ENCODE results near the gene NFIC.
"Not testable (repeated sequence)": the region's sequence is repeated elsewhere in the genome, so short reads cannot be mapped to it uniquely, and the experiment has no call there.

NFIC gene

GRCh38 chr19:3452171-3452941 is 86.0 kb downstream of the NFIC start:
- no peak overlapping the region for H3K9ac ChIP-seq (ENCODE audit: low read length)
- no peak overlapping the region for H3K27ac ChIP-seq (ENCODE audit: low read depth, low read length)
- no peak overlapping the region for H3K4me3 ChIP-seq (ENCODE audit: low read depth, low read length)
- peaks cover under 1% of the 10 kb centered on the region for H3K27me3 ChIP-seq (ENCODE audit: control insufficient read depth, insufficient read depth, low read length)
- H3K9me3 ChIP-seq (ENCODE audit: control insufficient read depth, insufficient read depth, low read depth, low read length) = no peaks in the 10 kb centered on the region
- H3K4me1 ChIP-seq (ENCODE audit: control insufficient read depth, insufficient read depth, low read length) = peaks cover 5% of the 10 kb centered on the region; the same call in 1 of the 2 replicates
- H3K36me3 ChIP-seq (ENCODE audit: control insufficient read depth, insufficient read depth, low read length) = no peaks in the 10 kb centered on the region

- peaks cover 10% of the 10 kb centered on the region for H3K4me1 ChIP-seq (ENCODE audit: control insufficient read depth, insufficient read depth, low read length)
- H3K9me3 ChIP-seq (ENCODE audit: control insufficient read depth, insufficient read depth, low read depth, low read length); H3K9ac ChIP-seq (ENCODE audit: low read length); H3K36me3 ChIP-seq (ENCODE audit: control insufficient read depth, insufficient read depth, low read length); H3K4me3 ChIP-seq (ENCODE audit: low read depth, low read length); H3K27me3 ChIP-seq (ENCODE audit: control insufficient read depth, insufficient read depth, low read length); H3K27ac ChIP-seq (ENCODE audit: low read depth, low read length): not testable (repeated sequence)
Observed at GRCh38 chr19:3452942-3453214, 86.5 kb downstream of the NFIC start.

- no peak overlapping the region for H3K4me3 ChIP-seq (ENCODE audit: low read depth, low read length)
- no peak overlapping the region for H3K9ac ChIP-seq (ENCODE audit: low read length)
- H3K9me3 ChIP-seq (ENCODE audit: control insufficient read depth, insufficient read depth, low read depth, low read length) = no peaks in the 10 kb centered on the region
- no peak overlapping the region for H3K27ac ChIP-seq (ENCODE audit: low read depth, low read length)
- H3K36me3 ChIP-seq (ENCODE audit: control insufficient read depth, insufficient read depth, low read length) = no peaks in the 10 kb centered on the region
- peaks cover 20% of the 10 kb centered on the region for H3K4me1 ChIP-seq (ENCODE audit: control insufficient read depth, insufficient read depth, low read length)
- peaks cover 14% of the 10 kb centered on the region for H3K27me3 ChIP-seq (ENCODE audit: control insufficient read depth, insufficient read depth, low read length)
Observed at GRCh38 chr19:3453840-3454239, 87.5 kb downstream of the NFIC start.

GRCh38 chr19:3454656-3455392 is 88.4 kb downstream of the NFIC start:
- Histone ChIP-seq H3K4me1 (ENCODE audit: control insufficient read depth, insufficient read depth, low read length) (peaks cover 30% of the 10 kb centered on the region), H3K27ac (ENCODE audit: low read depth, low read length) (no peak overlapping the region), H3K4me3 (ENCODE audit: low read depth, low read length) (no peak overlapping the region), H3K9ac (ENCODE audit: low read length) (no peak overlapping the region), H3K9me3 (ENCODE audit: control insufficient read depth, insufficient read depth, low read depth, low read length) (no peaks in the 10 kb centered on the region), H3K36me3 (ENCODE audit: control insufficient read depth, insufficient read depth, low read length) (no peaks in the 10 kb centered on the region), H3K27me3 (ENCODE audit: control insufficient read depth, insufficient read depth, low read length) (peaks cover 23% of the 10 kb centered on the region)

- peaks cover 32% of the 10 kb centered on the region for H3K4me1 ChIP-seq (ENCODE audit: control insufficient read depth, insufficient read depth, low read length)
- no peak overlapping the region for H3K9ac ChIP-seq (ENCODE audit: low read length)
- no peaks in the 10 kb centered on the region for H3K9me3 ChIP-seq (ENCODE audit: control insufficient read depth, insufficient read depth, low read depth, low read length)
- H3K4me3 ChIP-seq (ENCODE audit: low read depth, low read length) = no peak overlapping the region
- H3K27me3 ChIP-seq (ENCODE audit: control insufficient read depth, insufficient read depth, low read length) = peaks cover 29% of the 10 kb centered on the region
- no peak overlapping the region for H3K27ac ChIP-seq (ENCODE audit: low read depth, low read length)
- H3K36me3 ChIP-seq (ENCODE audit: control insufficient read depth, insufficient read depth, low read length) = no peaks in the 10 kb centered on the region
Observed at GRCh38 chr19:3455393-3455955, 89.1 kb downstream of the NFIC start.

GRCh38 chr19:3455960-3456601 is 89.7 kb downstream of the NFIC start:
- no peaks in the 10 kb centered on the region for H3K36me3 ChIP-seq (ENCODE audit: control insufficient read depth, insufficient read depth, low read length)
- no peak overlapping the region for H3K9ac ChIP-seq (ENCODE audit: low read length)
- no peak overlapping the region for H3K4me3 ChIP-seq (ENCODE audit: low read depth, low read length)
- no peaks in the 10 kb centered on the region for H3K9me3 ChIP-seq (ENCODE audit: control insufficient read depth, insufficient read depth, low read depth, low read length)
- H3K27me3 ChIP-seq (ENCODE audit: control insufficient read depth, insufficient read depth, low read length) = peaks cover 34% of the 10 kb centered on the region
- no peak overlapping the region for H3K27ac ChIP-seq (ENCODE audit: low read depth, low read length)
- peaks cover 32% of the 10 kb centered on the region for H3K4me1 ChIP-seq (ENCODE audit: control insufficient read depth, insufficient read depth, low read length)

- H3K9ac ChIP-seq (ENCODE audit: low read length) = no peak overlapping the region
- H3K9me3 ChIP-seq (ENCODE audit: control insufficient read depth, insufficient read depth, low read depth, low read length) = no peaks in the 10 kb centered on the region
- H3K4me1 ChIP-seq (ENCODE audit: control insufficient read depth, insufficient read depth, low read length) = peaks cover 32% of the 10 kb centered on the region
- H3K27ac ChIP-seq (ENCODE audit: low read depth, low read length) = no peak overlapping the region
- peaks cover 36% of the 10 kb centered on the region for H3K27me3 ChIP-seq (ENCODE audit: control insufficient read depth, insufficient read depth, low read length)
- H3K4me3 ChIP-seq (ENCODE audit: low read depth, low read length) = no peak overlapping the region
- no peaks in the 10 kb centered on the region for H3K36me3 ChIP-seq (ENCODE audit: control insufficient read depth, insufficient read depth, low read length)
Observed at GRCh38 chr19:3456925-3457527, 90.6 kb downstream of the NFIC start.

GRCh38 chr19:3457528-3458228 is 91.3 kb downstream of the NFIC start:
- H3K36me3 ChIP-seq (ENCODE audit: control insufficient read depth, insufficient read depth, low read length) = no peaks in the 10 kb centered on the region
- peaks cover 32% of the 10 kb centered on the region for H3K4me1 ChIP-seq (ENCODE audit: control insufficient read depth, insufficient read depth, low read length)
- H3K27ac ChIP-seq (ENCODE audit: low read depth, low read length) = no peak overlapping the region
- H3K4me3 ChIP-seq (ENCODE audit: low read depth, low read length) = peak overlapping the region; percentile 30; the same call in 1 of the 2 replicates
- H3K9ac ChIP-seq (ENCODE audit: low read length) = no peak overlapping the region
- H3K9me3 ChIP-seq (ENCODE audit: control insufficient read depth, insufficient read depth, low read depth, low read length) = no peaks in the 10 kb centered on the region
- peaks cover 43% of the 10 kb centered on the region for H3K27me3 ChIP-seq (ENCODE audit: control insufficient read depth, insufficient read depth, low read length)

- H3K4me3 ChIP-seq (ENCODE audit: low read depth, low read length) = peak overlapping the region; percentile 55
- H3K4me1 ChIP-seq (ENCODE audit: control insufficient read depth, insufficient read depth, low read length) = peaks cover 32% of the 10 kb centered on the region
- no peak overlapping the region for H3K27ac ChIP-seq (ENCODE audit: low read depth, low read length)
- H3K36me3 ChIP-seq (ENCODE audit: control insufficient read depth, insufficient read depth, low read length) = no peaks in the 10 kb centered on the region
- H3K27me3 ChIP-seq (ENCODE audit: control insufficient read depth, insufficient read depth, low read length) = peaks cover 51% of the 10 kb centered on the region
- H3K9ac ChIP-seq (ENCODE audit: low read length) = peak overlapping the region; percentile 24
- H3K9me3 ChIP-seq (ENCODE audit: control insufficient read depth, insufficient read depth, low read depth, low read length) = no peaks in the 10 kb centered on the region
Observed at GRCh38 chr19:3458229-3459088, 92.1 kb downstream of the NFIC start.

All from HUES6 (cell line).